B cell (primary cell): Measurements from ENCODE around the gene PPP6R2. TPM values are rescaled to one million over a fixed set of nuclear protein-coding genes. Genes with fewer than 3 reads are reported as not detected.
"Not testable (repeated sequence)": the region's sequence is repeated elsewhere in the genome, so short reads cannot be mapped to it uniquely, and the experiment has no call there.

Experiments used
- ATAC-seq: fragments of 200-7000 bp; cut with Tn5 transposase; one replicate; pipeline ENCODE4 v1.10.0; 2021; ENCODE audit warnings: low read depth, mild to moderate bottlenecking, moderate number of reproducible peaks, moderate library complexity
- CTCF ChIA-PET: fragments of 350-600 bp; sonication (Branson Sonifier 250); formaldehyde crosslinking; loops from one replicate; lab custom pipeline; 2021; ENCODE audit warnings: antibody characterized with exemption, inconsistent platforms; lab: Charles Lee
- POLR2A ChIA-PET: fragments of 350-600 bp; sonication (Branson Sonifier 250); formaldehyde crosslinking; loops from one replicate; lab custom pipeline; 2021; ENCODE audit warnings: antibody characterized with exemption; lab: Charles Lee
- DNase-seq: peaks from one replicate; pipeline ENCODE4 v3.0.0; 2013
- H2AFZ ChIP-seq: 2 replicates; pipeline ENCODE4 v1.6.1; 2012; ENCODE audit warnings: mild to moderate bottlenecking, low read depth, low read length; ENCODE audit not compliant: insufficient read depth, poor library complexity, severe bottlenecking
- H3K27ac ChIP-seq, 2 donors: 1 replicate in 1 of 2; 2 replicates in 1 of 2; pipeline ENCODE4 v1.5.1; 2012 to 2013; ENCODE audit warnings: low read length in 2 of 2, mild to moderate bottlenecking in 2 of 2, moderate library complexity in 1 of 2
- H3K27me3 ChIP-seq, 4 experiments: fragments of 200-600 bp in 1 of 4; sonication (generic) in 1 of 4; replicated peaks in 1 of 4; 1 replicate in 2 of 4; 2 replicates in 2 of 4; pipeline versions ENCODE4 v1.6.1 to v1.7.0; 2013 to 2016; ENCODE audit warnings: low read length in 3 of 4, mild to moderate bottlenecking in 2 of 4, mixed read lengths in 1 of 4, moderate library complexity in 1 of 4; ENCODE audit not compliant: insufficient read depth in 4 of 4, control insufficient read depth in 3 of 4; ENCODE audit errors: control extremely low read depth in 1 of 4
- H3K36me3 ChIP-seq, 2 experiments: replicated peaks in 1 of 2; 1 replicate in 1 of 2; 2 replicates in 1 of 2; pipeline versions ENCODE4 v1.6.1 to v1.7.1; 2013; ENCODE audit warnings: low read length in 1 of 2; ENCODE audit not compliant: insufficient read depth in 2 of 2, control insufficient read depth in 1 of 2; ENCODE audit errors: control extremely low read depth in 1 of 2, extremely low read depth in 1 of 2
- H3K4me1 ChIP-seq, 2 donors: fragments of 200-600 bp in 1 of 2; sonication (generic) in 1 of 2; 1 replicate in 1 of 2; 2 replicates in 1 of 2; pipeline versions ENCODE4 v1.5.1 to v1.6.1; 2013 to 2017; ENCODE audit warnings: low read length in 2 of 2; ENCODE audit not compliant: control insufficient read depth in 2 of 2, insufficient read depth in 2 of 2
- H3K4me2 ChIP-seq: replicated peaks from 2 replicates; pipeline ENCODE3; 2012; ENCODE audit warnings: mild to moderate bottlenecking, low read depth, low read length; ENCODE audit not compliant: poor library complexity, severe bottlenecking
- H3K4me3 ChIP-seq, 5 experiments: fragments of 200-600 bp in 1 of 5; sonication (generic) in 1 of 5; 1 replicate in 3 of 5; 2 replicates in 2 of 5; pipeline versions ENCODE4 v1.5.1 to v1.7.0; 2011 to 2016; ENCODE audit warnings: low read length in 4 of 5, mild to moderate bottlenecking in 4 of 5, low read depth in 2 of 5, control low read depth in 1 of 5, moderate library complexity in 1 of 5; ENCODE audit not compliant: insufficient read depth in 1 of 5; ENCODE audit errors: control extremely low read depth in 1 of 5, extremely low read depth in 1 of 5
- H3K79me2 ChIP-seq: fragments of 200-600 bp; sonication (generic); one replicate; pipeline ENCODE4 v1.6.0; 2016; ENCODE audit warnings: low read length; ENCODE audit not compliant: control insufficient read depth, insufficient read depth
- H3K9ac ChIP-seq: fragments of 200-600 bp; sonication (generic); 2 replicates; pipeline ENCODE4 v1.6.1; 2017; ENCODE audit warnings: mild to moderate bottlenecking, low read length, moderate library complexity
- H3K9me3 ChIP-seq, 3 donors: one replicate each; pipeline versions ENCODE4 v1.6.1 to v1.7.1; 2013; ENCODE audit warnings: low read length in 2 of 3; ENCODE audit not compliant: control insufficient read depth in 2 of 3, insufficient read depth in 1 of 3; ENCODE audit errors: control extremely low read depth in 1 of 3
- H4K20me1 ChIP-seq: 2 replicates; pipeline ENCODE4 v1.6.0; 2012; ENCODE audit warnings: mild to moderate bottlenecking, low read length; ENCODE audit not compliant: insufficient read depth, control insufficient read depth, poor library complexity, severe bottlenecking
- H3K27ac Mint-ChIP-seq: one replicate; pipeline ENCODE4 v1.8.0; 2021; ENCODE audit warnings: mixed read lengths
- H3K27me3 Mint-ChIP-seq: one replicate; pipeline ENCODE4 v1.8.0; 2021; ENCODE audit warnings: mixed read lengths
- H3K4me1 Mint-ChIP-seq: one replicate; pipeline ENCODE4 v1.8.0; 2021; ENCODE audit warnings: mixed read lengths
- H3K4me3 Mint-ChIP-seq: one replicate; pipeline ENCODE4 v1.8.0; 2021; ENCODE audit warnings: mixed read lengths
- H3K9me3 Mint-ChIP-seq: one replicate; pipeline ENCODE4 v1.8.0; 2022; ENCODE audit warnings: mixed read lengths; ENCODE audit not compliant: insufficient read depth
- EZH2 ChIP-seq: IDR thresholded peaks from 2 replicates; pipeline ENCODE4 v1.6.1; 2012; ENCODE audit warnings: borderline replicate concordance, low read depth, mild to moderate bottlenecking, moderate library complexity, low read length; ENCODE audit not compliant: insufficient read depth, poor library complexity, severe bottlenecking
- WGBS: methylation state at CpG from one replicate; pipeline ENCODE4 v1.1.5; 2013; ENCODE audit warnings: missing lambda C conversion rate; ENCODE audit not compliant: insufficient coverage; 5-methylcytosine and 5-hydroxymethylcytosine counted together
- intact Hi-C: fragments of 100-400 bp; cut with micrococcal nuclease; formaldehyde crosslinking; loops from one replicate; pipeline ENCODE4 v1.10.0; 2022
- polyA plus RNA-seq: library from polyadenylated mRNA; depleted of rRNA; stranded (reverse); fragments of >200 nt; gene quantifications from 2 replicates; pipeline ENCODE4 v1.2.3, GENCODE V29; 2012
- total RNA-seq, 2 donors: library from RNA; stranded (reverse); fragments of 120-200 nt in 1 of 2; gene quantifications; 1 replicate in 1 of 2; 2 replicates in 1 of 2; pipeline versions ENCODE4 v1.2.3 to v1.2.4, GENCODE V29; 2013 to 2022
- TF ChIP-seq, protein P1 (sequence below): fragments of 200-600 bp; IDR thresholded peaks from one replicate; pipeline ENCODE4 v1.8.0; 2022; ENCODE audit warnings: antibody characterized with exemption, mild to moderate bottlenecking

PPP6R2 gene
- total and polyA plus RNA-seq, 2 donors (not counting 1 experiment from before 2014, with no cell fraction given), result 91.4 to 98.7 TPM

DNA sequence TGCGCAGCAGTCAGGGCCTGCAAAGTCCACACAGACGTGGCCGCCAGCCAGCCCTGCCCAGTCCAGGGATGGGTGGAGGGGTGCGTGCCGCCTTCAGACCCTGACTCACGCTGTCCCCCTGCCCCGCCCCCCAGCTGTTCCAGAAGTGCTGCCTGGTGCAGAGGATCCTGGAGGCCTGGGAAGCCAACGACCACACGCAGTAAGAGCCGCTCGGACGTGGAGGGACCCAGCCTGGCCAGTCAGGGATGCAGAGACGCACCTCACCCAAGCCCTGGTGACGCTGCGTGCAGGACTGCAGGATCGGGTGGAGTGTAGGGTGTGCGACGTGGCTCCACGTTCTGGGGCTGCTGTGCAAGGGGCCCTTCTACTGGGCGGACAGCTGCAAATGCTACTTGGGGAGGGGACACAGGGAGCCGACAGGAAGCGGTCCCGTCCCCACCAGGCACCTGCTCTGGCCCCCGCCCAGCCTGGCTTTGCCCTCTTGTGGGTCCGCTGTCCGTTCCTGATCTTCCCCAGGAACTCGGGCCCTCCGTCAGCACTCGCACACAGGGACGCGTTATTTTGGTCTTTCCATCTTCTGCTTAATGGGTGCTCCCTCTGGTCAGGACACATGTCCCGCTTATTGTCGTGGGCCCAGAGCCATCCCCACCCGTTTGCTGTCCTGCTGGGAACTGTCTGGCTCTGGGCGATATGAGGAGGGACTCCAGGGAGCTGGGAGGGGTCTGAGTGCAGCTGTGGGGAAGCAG, 89.2 kb downstream of the PPP6R2 start:
- CTCF ChIA-PET, result no interaction called here
- no peak for ATAC-seq
- Histone ChIP-seq H3K27ac (no peak overlapping the region), H3K79me2 (no peaks in the 10 kb centered on the region), H3K4me2 (no peak overlapping the region), H3K9me3 (no peaks in the 10 kb centered on the region), H3K9ac (no peak overlapping the region), H3K4me1 (no peaks in the 10 kb centered on the region), H2AFZ (no peak overlapping the region), H3K4me3 (no peak overlapping the region), H3K27me3 (no peaks in the 10 kb centered on the region), H3K36me3 (peaks cover 2 to 65% of the 10 kb centered on the region in 2 experiments), H4K20me1 (peaks cover 4% of the 10 kb centered on the region)
- H3K9me3 Mint-ChIP-seq, result no peaks in the 10 kb centered on the region
- intact Hi-C loops, result no loop called here
- no peak overlapping the region for H3K4me3 Mint-ChIP-seq
- TF ChIP-seq, protein P1, sequence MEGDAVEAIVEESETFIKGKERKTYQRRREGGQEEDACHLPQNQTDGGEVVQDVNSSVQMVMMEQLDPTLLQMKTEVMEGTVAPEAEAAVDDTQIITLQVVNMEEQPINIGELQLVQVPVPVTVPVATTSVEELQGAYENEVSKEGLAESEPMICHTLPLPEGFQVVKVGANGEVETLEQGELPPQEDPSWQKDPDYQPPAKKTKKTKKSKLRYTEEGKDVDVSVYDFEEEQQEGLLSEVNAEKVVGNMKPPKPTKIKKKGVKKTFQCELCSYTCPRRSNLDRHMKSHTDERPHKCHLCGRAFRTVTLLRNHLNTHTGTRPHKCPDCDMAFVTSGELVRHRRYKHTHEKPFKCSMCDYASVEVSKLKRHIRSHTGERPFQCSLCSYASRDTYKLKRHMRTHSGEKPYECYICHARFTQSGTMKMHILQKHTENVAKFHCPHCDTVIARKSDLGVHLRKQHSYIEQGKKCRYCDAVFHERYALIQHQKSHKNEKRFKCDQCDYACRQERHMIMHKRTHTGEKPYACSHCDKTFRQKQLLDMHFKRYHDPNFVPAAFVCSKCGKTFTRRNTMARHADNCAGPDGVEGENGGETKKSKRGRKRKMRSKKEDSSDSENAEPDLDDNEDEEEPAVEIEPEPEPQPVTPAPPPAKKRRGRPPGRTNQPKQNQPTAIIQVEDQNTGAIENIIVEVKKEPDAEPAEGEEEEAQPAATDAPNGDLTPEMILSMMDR, result no peak
- no peak for TF ChIP-seq EZH2
- DNase-seq, result peak; percentile 6
- POLR2A ChIA-PET, result no interaction called here
- WGBS, result 97% methylated on average over 35 of the region's 35 CpGs
- no peaks in the 10 kb centered on the region for H3K27me3 Mint-ChIP-seq
- H3K27ac Mint-ChIP-seq, result no peak overlapping the region
- no peaks in the 10 kb centered on the region for H3K4me1 Mint-ChIP-seq

DNA sequence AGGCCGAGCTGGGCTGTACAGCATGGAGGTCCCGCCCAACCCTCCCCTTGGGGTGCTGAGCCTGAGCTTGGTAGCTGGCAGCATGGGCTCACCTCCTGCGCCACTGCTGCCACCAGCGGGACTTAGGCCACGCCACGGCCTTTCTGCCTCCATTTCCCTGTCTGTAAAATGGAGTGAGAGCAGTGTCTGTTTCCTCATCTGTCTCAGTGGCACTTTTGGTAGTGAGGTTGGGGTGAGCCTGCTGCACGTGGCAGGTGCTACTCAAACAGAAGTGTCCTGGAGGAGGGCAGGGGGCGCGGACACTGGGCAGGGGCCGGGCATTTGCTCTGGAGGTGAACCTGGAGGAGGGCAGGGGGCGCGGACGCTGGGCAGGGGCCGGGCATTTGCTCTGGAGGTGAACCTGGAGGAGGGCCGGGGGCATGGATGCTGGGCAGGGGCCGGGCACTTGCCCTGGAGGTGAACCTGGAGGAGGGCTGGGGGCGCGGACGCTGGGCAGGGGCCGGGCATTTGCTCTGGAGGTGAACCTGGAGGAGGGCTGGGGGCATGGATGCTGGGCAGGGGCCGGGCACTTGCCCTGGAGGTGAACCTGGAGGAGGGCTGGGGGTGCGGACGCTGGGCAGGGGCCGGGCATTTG, 89.9 kb downstream of the PPP6R2 start:
- H3K27ac ChIP-seq, intact Hi-C loops, H3K79me2 ChIP-seq, H3K4me2 ChIP-seq, H3K9me3 ChIP-seq, H3K4me1 Mint-ChIP-seq, H3K9ac ChIP-seq, H3K27ac Mint-ChIP-seq, H3K9me3 Mint-ChIP-seq, DNase-seq, ATAC-seq, H4K20me1 ChIP-seq, CTCF ChIA-PET, H3K4me1 ChIP-seq, H3K27me3 Mint-ChIP-seq, H2AFZ ChIP-seq, POLR2A ChIA-PET, H3K27me3 ChIP-seq, H3K4me3 ChIP-seq, H3K4me3 Mint-ChIP-seq: not testable (repeated sequence)
- peaks cover 2 to 67% of the 10 kb centered on the region in 2 experiments for H3K36me3 ChIP-seq
- WGBS, result 98% methylated on average over 10 of the region's 24 CpGs
